HL-60 (cell line): ENCODE results near the gene TACC2.

ENCODE experiments used
- DNase-seq, 2 experiments: peaks; one replicate each; pipeline ENCODE4 v3.0.0-alpha.2; 2010 to 2020; ENCODE audit warnings: low read depth in 1 of 2, low spot score in 1 of 2
- H3K27ac ChIP-seq: fragments of 250-450 bp; sonication (Bioruptor Pico); replicated peaks from 2 replicates; pipeline ENCODE4 v1.5.1; 2020; ENCODE audit warnings: mild to moderate bottlenecking, moderate library complexity
- H3K27me3 ChIP-seq: fragments of 250-450 bp; sonication (Bioruptor Pico); 2 replicates; pipeline ENCODE4 v1.5.1; 2021; ENCODE audit warnings: mild to moderate bottlenecking, moderate library complexity; ENCODE audit not compliant: insufficient read depth, poor library complexity, severe bottlenecking
- H3K4me3 ChIP-seq: replicated peaks from 2 replicates; pipeline ENCODE4 v1.5.1; 2011; ENCODE audit warnings: mild to moderate bottlenecking, control low read depth, low read length; ENCODE audit not compliant: insufficient read depth
- GABPA ChIP-seq: IDR thresholded peaks from 2 replicates; pipeline ENCODE4 v1.6.1; 2012; ENCODE audit warnings: low read depth
- POLR2AphosphoS5 ChIP-seq: IDR thresholded peaks from 2 replicates; pipeline ENCODE4 v1.6.1; 2012; ENCODE audit warnings: low read depth
- SPI1 ChIP-seq: IDR thresholded peaks from 2 replicates; pipeline ENCODE4 v1.6.1; 2012; ENCODE audit warnings: low read depth, mild to moderate bottlenecking, borderline replicate concordance
- TF ChIP-seq, protein P1 (sequence below): IDR thresholded peaks from 2 replicates; pipeline ENCODE4 v1.6.1; 2012; ENCODE audit warnings: low read depth; ENCODE audit not compliant: insufficient replicate concordance
- TF ChIP-seq, protein P2 (sequence below): IDR thresholded peaks from one replicate; pipeline ENCODE4 v1.5.1; 2011; ENCODE audit warnings: low read length, control low read depth, inconsistent platforms; ENCODE audit not compliant: insufficient read depth

TACC2 gene

DNA sequence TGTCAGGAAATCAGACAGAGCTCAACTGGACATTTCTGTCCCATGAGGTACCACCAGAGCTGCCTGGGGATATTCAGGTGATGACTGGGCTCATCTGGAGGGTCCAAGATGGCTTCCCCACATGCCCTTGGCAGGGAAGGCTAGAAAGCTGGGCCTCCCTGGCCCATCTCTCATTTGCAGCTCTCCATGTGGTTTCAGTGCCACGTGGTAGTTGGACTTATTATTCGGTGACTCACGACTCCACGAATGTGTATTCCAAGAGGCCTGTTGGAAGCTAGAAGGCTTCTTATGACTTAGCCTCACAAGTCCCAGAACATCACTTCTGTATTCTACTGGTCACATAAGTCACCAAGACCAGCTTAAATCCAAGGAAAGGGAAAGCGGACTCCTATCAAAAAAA lies 36.7 kb upstream of the TACC2 start:
- Histone ChIP-seq H3K4me3 (no peak overlapping the region), H3K27ac (no peak overlapping the region), H3K27me3 (no peaks in the 10 kb centered on the region)
- TF ChIP-seq, protein P1, sequence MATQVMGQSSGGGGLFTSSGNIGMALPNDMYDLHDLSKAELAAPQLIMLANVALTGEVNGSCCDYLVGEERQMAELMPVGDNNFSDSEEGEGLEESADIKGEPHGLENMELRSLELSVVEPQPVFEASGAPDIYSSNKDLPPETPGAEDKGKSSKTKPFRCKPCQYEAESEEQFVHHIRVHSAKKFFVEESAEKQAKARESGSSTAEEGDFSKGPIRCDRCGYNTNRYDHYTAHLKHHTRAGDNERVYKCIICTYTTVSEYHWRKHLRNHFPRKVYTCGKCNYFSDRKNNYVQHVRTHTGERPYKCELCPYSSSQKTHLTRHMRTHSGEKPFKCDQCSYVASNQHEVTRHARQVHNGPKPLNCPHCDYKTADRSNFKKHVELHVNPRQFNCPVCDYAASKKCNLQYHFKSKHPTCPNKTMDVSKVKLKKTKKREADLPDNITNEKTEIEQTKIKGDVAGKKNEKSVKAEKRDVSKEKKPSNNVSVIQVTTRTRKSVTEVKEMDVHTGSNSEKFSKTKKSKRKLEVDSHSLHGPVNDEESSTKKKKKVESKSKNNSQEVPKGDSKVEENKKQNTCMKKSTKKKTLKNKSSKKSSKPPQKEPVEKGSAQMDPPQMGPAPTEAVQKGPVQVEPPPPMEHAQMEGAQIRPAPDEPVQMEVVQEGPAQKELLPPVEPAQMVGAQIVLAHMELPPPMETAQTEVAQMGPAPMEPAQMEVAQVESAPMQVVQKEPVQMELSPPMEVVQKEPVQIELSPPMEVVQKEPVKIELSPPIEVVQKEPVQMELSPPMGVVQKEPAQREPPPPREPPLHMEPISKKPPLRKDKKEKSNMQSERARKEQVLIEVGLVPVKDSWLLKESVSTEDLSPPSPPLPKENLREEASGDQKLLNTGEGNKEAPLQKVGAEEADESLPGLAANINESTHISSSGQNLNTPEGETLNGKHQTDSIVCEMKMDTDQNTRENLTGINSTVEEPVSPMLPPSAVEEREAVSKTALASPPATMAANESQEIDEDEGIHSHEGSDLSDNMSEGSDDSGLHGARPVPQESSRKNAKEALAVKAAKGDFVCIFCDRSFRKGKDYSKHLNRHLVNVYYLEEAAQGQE = no peak
- no peak for TF ChIP-seq POLR2AphosphoS5
- no peak for TF ChIP-seq GABPA
- TF ChIP-seq, protein P2, sequence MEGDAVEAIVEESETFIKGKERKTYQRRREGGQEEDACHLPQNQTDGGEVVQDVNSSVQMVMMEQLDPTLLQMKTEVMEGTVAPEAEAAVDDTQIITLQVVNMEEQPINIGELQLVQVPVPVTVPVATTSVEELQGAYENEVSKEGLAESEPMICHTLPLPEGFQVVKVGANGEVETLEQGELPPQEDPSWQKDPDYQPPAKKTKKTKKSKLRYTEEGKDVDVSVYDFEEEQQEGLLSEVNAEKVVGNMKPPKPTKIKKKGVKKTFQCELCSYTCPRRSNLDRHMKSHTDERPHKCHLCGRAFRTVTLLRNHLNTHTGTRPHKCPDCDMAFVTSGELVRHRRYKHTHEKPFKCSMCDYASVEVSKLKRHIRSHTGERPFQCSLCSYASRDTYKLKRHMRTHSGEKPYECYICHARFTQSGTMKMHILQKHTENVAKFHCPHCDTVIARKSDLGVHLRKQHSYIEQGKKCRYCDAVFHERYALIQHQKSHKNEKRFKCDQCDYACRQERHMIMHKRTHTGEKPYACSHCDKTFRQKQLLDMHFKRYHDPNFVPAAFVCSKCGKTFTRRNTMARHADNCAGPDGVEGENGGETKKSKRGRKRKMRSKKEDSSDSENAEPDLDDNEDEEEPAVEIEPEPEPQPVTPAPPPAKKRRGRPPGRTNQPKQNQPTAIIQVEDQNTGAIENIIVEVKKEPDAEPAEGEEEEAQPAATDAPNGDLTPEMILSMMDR = no peak
- TF ChIP-seq SPI1 = no peak
- no peak for DNase-seq

DNA sequence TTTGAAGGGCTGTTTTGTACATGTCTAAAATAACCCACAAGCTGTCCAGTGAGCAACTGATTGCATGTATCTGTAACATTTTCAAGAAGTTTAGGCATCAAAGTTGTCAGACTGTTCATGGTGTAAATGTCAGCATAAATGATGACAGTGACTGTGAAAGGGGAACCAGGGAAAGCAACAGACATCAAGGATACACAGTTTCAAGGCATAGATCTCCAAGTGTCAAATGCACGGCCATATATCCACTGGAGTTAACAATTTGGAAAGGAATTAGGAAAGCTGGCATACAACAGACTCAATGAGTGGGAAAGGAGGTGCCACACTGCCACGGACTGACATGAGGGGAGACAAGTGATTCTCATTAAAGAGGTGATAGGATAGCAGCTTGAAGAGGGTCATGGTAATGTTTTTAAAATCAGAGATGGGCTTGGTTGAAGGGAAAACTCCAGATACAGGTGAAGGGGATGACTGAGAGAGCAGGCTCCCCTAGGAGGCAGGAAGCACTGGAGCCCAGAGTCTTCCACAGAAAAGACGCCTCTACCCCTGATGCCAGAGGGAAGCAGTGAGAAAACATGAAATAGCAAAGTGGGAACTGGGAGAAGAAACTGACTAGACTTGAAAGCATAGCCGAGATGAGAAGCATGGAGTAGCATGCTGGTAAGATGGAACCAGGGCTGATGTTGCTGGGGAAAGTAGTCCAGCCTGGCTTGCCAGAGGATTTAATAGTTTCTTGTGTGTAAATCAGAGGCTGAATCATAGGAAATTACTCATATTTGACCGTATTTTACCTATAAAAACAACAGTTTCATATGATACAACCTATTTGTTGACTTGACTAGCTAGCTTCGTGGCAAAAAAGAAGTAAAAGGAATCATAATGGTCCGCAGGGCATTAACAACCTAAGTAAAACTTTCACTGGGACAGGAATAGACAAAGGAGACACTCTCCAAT lies 32.6 kb upstream of the TACC2 start:
- no peak overlapping the region for H3K4me3 ChIP-seq
- TF ChIP-seq POLR2AphosphoS5 (no peak), SPI1 (no peak), GABPA (no peak)
- TF ChIP-seq, protein P2 = no peak
- TF ChIP-seq, protein P1 = no peak
- no peak for DNase-seq
- H3K27me3 ChIP-seq = no peaks in the 10 kb centered on the region
- H3K27ac ChIP-seq = no peak overlapping the region

DNA sequence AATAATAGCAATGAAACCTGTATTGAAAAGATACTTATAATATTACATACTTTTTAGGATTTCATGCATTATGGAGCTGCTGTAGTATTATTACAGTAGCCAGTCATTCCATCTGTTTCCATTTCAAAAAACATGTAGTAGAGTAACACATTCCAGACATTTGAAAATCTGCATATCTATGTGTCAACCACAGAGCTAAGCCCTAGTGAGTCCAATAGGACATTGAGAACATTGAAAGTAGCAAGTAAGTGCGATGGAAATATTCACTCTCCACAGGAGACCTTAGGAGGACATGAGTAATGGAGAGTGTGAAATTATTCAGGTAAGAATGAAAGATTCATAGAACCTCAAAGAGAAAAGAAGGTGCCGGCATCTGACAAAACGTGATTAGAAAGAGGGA lies 29.3 kb upstream of the TACC2 start:
- Histone ChIP-seq H3K27me3 (no peaks in the 10 kb centered on the region), H3K27ac (no peak overlapping the region), H3K4me3 (no peak overlapping the region)
- TF ChIP-seq, protein P2 = no peak
- no peak for TF ChIP-seq POLR2AphosphoS5
- TF ChIP-seq GABPA = no peak
- TF ChIP-seq, protein P1 = no peak
- no peak for TF ChIP-seq SPI1
- no peak for DNase-seq
